Left kidney (tissue), 2 donors: ENCODE data around the gene B4GALT7. TPM values are rescaled to one million over a fixed set of nuclear protein-coding genes. Genes with fewer than 3 reads are reported as not detected.

Experiments
- DNase-seq: peaks from one replicate; pipeline ENCODE4 v3.0.0-alpha.2; 2013
- polyA plus RNA-seq: library from polyadenylated mRNA; unstranded; fragments of 120-200 nt; gene quantifications from one replicate; pipeline ENCODE4 v1.2.1, GENCODE V29; 2013; ENCODE audit not compliant: insufficient read length

Gene B4GALT7
- polyA plus RNA-seq, 1 donor = 19.1 TPM

GRCh38 chr5:177592010-177592834 lies 7.7 kb upstream of the B4GALT7 start, which contains the start of gene TMED9:
Gene TMED9, plus strand, starts transcription at chr5:177592203. Its CDS starts 12 bp downstream, at chr5:177592215.
- peak; percentile 72 for DNase-seq

- DNase-seq = no peak
Measured at GRCh38 chr5:177592905-177593304, 7.0 kb upstream of the B4GALT7 start.

GRCh38 chr5:177593511-177593910 lies 6.4 kb upstream of the B4GALT7 start:
- no peak for DNase-seq

GRCh38 chr5:177594071-177594470 lies 5.9 kb upstream of the B4GALT7 start:
- no peak for DNase-seq

DNA sequence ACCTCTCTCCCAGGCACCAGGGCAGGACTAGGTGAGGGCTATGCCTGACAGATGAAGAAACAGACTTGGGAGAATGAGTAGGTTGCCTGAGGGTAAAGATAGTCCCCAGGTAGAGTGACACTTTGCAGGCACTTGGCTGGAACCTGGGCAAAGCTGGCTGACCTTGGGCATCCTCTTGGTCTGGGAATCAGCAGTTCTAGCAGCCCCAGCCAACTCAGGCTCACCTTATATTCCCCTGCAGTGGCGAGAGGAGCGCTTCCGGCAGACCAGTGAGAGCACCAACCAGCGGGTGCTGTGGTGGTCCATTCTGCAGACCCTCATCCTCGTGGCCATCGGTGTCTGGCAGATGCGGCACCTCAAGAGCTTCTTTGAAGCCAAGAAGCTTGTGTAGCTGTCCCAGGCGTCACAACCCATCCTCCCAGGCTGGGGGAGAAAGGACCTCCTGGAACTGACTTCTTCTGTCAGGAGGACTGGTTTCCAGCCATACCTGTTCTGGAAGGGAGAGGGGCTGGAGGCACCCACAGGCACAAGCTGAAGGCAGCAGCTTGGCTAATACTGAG lies 4.8 kb upstream of the B4GALT7 start:
- DNase-seq = no peak

GRCh38 chr5:177595991-177596774 lies 3.7 kb upstream of the B4GALT7 start:
- DNase-seq = no peak

GRCh38 chr5:177596775-177597238 lies 3.1 kb upstream of the B4GALT7 start:
- DNase-seq = no peak

GRCh38 chr5:177598477-177598876 lies 1.5 kb upstream of the B4GALT7 start:
- no peak for DNase-seq

- no peak for DNase-seq
Measured at GRCh38 chr5:177600508-177601018, 631 bp downstream of the B4GALT7 start.

DNA sequence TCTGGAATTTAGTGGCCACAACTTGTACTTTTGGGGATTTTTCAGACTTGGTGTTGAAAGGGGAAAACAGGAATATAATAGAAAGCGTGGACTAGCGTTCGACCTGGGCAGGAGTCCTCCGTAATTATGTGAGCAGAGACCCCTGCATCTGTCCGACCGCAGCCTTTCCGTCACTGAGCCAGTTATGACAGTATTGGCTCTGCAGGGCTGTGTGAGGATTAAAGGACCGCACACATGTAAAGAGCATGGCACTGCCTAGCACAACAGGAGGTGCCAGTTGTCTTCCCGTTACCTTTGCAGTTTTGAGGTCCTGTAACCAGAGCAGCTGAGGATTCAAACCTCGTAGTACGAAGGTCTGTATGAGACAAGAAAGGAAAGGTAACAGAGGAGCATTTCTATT lies 1.2 kb downstream of the B4GALT7 start:
- no peak for DNase-seq

DNA sequence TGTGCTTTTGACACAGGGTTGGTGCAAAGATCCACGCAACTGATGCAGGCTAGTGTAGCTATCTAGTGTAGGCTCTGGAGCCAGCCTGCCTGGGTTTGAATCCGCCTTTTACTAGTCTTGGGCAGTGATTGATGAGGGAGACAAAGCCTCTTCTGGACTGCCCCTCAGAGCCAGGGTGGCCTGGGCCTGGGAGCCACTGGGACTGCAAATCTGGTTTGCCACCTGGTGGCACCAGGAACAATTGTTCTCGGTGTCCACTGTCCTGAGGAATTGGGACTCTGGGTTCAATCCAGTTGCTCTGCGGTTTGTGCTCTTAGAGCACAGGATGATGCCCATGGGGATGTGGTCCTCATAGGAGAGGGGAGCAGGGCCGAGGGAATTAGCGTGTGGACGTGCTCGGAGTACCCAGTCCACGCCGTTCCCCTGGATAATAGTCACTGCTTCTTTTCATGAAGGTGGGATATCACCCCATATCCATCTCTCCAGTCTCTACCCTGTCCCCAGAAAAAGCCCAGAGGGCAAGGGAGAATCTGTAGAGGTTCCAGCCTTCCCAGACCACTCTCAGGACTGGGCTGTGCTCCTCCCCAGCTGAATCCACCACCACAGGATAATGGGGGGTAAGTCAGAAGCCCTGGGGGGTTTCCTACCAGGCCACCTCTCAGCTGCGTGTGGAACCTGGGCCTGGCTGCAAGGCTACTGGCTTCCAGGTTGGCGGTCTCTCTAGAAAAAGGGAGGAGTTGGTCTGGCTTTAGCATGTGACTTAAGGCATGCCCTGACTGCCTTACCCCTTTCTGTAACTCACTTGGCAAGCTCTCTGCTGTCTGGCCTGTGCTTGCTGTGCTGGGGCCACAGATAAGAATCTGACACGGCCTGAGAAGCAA lies 1.9 kb downstream of the B4GALT7 start:
- no peak for DNase-seq

- no peak for DNase-seq
Measured at GRCh38 chr5:177602458-177602830, 2.5 kb downstream of the B4GALT7 start.

GRCh38 chr5:177603631-177604030 lies 3.7 kb downstream of the B4GALT7 start:
- DNase-seq = no peak

DNA sequence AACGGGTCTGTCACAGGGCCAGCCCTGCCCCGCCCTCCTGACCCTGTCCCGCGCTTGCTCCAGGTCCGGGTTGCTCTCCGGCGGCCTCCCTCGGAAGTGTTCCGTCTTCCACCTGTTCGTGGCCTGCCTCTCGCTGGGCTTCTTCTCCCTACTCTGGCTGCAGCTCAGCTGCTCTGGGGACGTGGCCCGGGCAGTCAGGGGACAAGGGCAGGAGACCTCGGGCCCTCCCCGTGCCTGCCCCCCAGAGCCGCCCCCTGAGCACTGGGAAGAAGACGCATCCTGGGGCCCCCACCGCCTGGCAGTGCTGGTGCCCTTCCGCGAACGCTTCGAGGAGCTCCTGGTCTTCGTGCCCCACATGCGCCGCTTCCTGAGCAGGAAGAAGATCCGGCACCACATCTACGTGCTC lies 4.2 kb downstream of the B4GALT7 start:
- no peak for DNase-seq

DNA sequence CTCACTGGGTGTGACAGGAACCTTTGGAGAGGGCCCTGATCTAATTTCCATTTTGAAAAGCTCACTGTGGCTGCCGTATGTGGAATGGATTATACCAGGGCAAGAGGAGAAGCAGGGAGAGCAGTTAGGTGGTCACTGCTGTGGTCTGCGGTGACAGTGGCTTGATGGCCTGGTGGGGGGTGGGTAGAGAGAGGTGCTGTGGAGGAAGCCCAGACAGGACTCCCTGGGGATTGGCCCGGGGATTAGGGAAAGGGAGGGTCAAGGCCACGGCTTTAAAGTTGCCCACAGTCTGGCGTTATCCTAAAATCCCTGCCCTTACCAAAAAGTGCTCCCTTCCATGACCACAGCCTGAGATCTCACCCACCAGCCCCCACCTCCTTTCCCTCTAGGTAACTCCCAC lies 4.7 kb downstream of the B4GALT7 start:
- DNase-seq = no peak

DNA sequence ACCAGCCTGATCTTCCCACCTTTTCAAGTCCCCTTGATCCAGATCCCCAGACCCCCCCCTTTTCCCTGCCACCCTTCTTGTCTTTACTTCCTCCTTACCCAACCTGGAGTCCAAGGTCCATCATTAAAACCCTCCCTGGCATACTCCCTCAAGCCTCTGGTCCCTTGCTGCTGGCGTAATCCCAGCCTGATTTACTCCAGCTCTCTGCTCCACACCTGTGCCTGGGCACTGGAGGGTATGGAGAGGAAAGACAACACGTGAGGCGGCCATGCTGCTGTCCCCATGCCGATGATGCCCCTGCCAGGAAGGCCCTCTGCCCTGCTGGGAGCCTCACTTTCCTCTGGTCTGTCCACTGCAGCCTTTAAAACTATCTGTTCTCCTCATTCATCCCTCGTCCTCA lies 5.1 kb downstream of the B4GALT7 start:
- DNase-seq = no peak

GRCh38 chr5:177605667-177606066 lies 5.7 kb downstream of the B4GALT7 start:
- no peak for DNase-seq

DNA sequence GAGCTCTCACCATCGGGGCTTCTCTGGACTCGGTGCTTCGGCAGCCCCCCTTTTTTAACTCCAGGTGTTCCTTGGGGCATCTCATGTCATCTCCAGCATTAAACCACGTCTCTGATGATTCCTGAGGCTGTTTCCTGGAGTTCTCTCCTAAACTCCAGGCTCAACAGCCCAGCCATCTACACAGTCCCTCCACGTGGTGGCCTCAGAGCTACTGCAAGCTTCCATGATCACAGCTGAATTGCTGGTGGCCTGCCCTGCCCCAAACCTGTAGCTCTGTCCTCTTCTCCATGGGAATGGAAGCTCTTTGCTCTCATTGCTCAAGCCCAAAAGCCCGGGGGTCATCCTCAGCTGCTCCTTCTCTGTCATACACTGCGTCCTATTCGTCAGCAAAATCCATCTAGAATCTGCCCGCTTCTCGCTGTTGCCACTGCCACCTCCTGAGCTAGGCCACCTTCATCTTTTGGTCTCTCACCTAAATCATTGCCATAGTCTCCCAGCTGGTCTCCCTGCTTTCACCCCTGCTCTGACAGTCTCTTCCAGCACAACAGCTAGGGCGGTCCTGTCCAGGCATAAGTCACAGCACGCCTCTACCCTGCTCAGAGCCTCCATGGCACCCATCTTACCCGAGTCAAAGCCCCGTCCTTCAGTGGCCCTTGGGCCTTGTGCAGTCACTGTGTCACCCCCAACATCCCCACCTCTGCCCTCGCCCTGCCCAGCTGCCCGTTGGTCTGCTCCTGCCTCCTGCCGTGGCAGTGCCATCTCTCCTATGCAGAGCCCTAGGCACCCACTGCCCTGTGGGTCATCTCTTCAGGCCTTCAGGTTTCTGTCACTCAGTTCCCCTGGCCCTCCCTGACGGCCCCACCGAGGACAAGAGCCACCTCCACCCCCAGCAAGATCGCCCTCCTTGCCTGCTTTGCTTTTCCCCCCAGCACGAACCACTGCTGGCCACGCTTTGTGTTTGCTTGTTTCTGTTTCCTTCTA lies 6.4 kb downstream of the B4GALT7 start:
- no peak for DNase-seq

GRCh38 chr5:177607115-177607451 lies 7.2 kb downstream of the B4GALT7 start:
- DNase-seq = no peak

GRCh38 chr5:177607452-177608192 lies 7.7 kb downstream of the B4GALT7 start:
- peak; percentile 79 for DNase-seq
